HepG2 (cell line): ENCODE data around the gene PPP3R1. TPM values are rescaled to one million over a fixed set of nuclear protein-coding genes. Genes with fewer than 3 reads are reported as not detected.

ENCODE experiments used
- ATAC-seq: fragments of 200-7000 bp; cut with Tn5 transposase; 3 replicates; pipeline ENCODE4 v1.9.1; 2020; ENCODE audit warnings: mild to moderate bottlenecking, moderate library complexity
- Bru-seq: library from RNA; stranded (reverse); fragments of 400-500 nt; gene quantifications from one replicate; lab custom pipeline; 2021; lab: Mats Ljungman, UMichigan
- BruChase-seq, 2 experiments: library from RNA; stranded (reverse); fragments of 400-500 nt; gene quantifications; one replicate each; lab custom pipeline; 2021; lab: Mats Ljungman, UMichigan
- BruUV-seq: library from RNA; stranded (reverse); fragments of 400-500 nt; replicated peaks from 2 replicates; lab custom pipeline; 2021; lab: Mats Ljungman, UMichigan
- CTCF ChIA-PET: fragments of 300-600 bp; formaldehyde crosslinking; extraction: SDS; loops from one replicate; lab custom pipeline; 2021; ENCODE audit warnings: low total read pairs, inconsistent platforms, low intra/inter-chr PET ratio; lab: Yijun Ruan, JAX
- POLR2A ChIA-PET: fragments of 350-600 bp; sonication (Branson Sonifier 250); formaldehyde crosslinking; loops from one replicate; lab custom pipeline; 2020; ENCODE audit warnings: antibody characterized with exemption, inconsistent platforms; lab: Yijun Ruan, JAX
- DNase-seq: peaks from one replicate; pipeline ENCODE4 v3.0.0-alpha.2; 2015; ENCODE audit warnings: low spot score
- FAIRE-seq: peaks from 3 replicates; lab custom pipeline; 2011; peaks lifted over from hg19 to GRCh38; lab: Jason Lieb, UNC
- H2AFZ ChIP-seq: one replicate; pipeline ENCODE4 v1.6.1; 2011; ENCODE audit warnings: low read length, inconsistent platforms
- H3K27ac ChIP-seq: fragments of 300-600 bp; 3 replicates; pipeline ENCODE4 v1.8.0; 2011; ENCODE audit warnings: mixed run types, mild to moderate bottlenecking, mixed read lengths, low read length, inconsistent platforms; ENCODE audit not compliant: insufficient read depth; ENCODE audit errors: extremely low read length
- H3K27me3 ChIP-seq, 2 experiments: fragments of 200-600 bp in 1 of 2; 2 replicates in 1 of 2; 3 replicates in 1 of 2; pipeline versions ENCODE4 v1.6.0 to v1.8.0; 2011; ENCODE audit warnings: low read length in 2 of 2, mild to moderate bottlenecking in 2 of 2, moderate library complexity in 2 of 2, inconsistent platforms in 1 of 2; ENCODE audit not compliant: insufficient read depth in 2 of 2, control insufficient read depth in 1 of 2
- H3K36me3 ChIP-seq, 2 experiments: fragments of 200-600 bp in 1 of 2; replicated peaks in 1 of 2; 2 replicates in 1 of 2; 3 replicates in 1 of 2; pipeline versions ENCODE4 v1.5.1 to v1.8.0; 2011; ENCODE audit warnings: low read length in 2 of 2, inconsistent platforms in 1 of 2; ENCODE audit not compliant: insufficient read depth in 2 of 2, control insufficient read depth in 1 of 2
- H3K4me1 ChIP-seq: 2 replicates; pipeline ENCODE4 v1.5.1; 2012; ENCODE audit warnings: low read length, inconsistent platforms; ENCODE audit not compliant: insufficient read depth
- H3K4me2 ChIP-seq: 2 replicates; pipeline ENCODE4 v1.6.0; 2011; ENCODE audit warnings: low read depth, low read length, inconsistent platforms
- H3K4me3 ChIP-seq, 3 experiments: fragments of 200-600 bp in 1 of 3; sonication (generic), shearing (Covaris generic) in 1 of 3; replicated peaks in 1 of 3; 2 replicates each; pipeline ENCODE4 v1.5.1; 2011 to 2016; ENCODE audit warnings: low read length in 3 of 3, inconsistent platforms in 2 of 3, low read depth in 2 of 3, mild to moderate bottlenecking in 2 of 3, control low read depth in 1 of 3, mixed read lengths in 1 of 3; ENCODE audit not compliant: insufficient read depth in 1 of 3
- H3K79me2 ChIP-seq: one replicate; pipeline ENCODE4 v1.6.1; 2011; ENCODE audit warnings: low read length, inconsistent platforms; ENCODE audit not compliant: insufficient read depth
- H3K9ac ChIP-seq: 2 replicates; pipeline ENCODE4 v1.6.0; 2011; ENCODE audit warnings: mild to moderate bottlenecking, low read depth, low read length, inconsistent platforms; ENCODE audit not compliant: insufficient read depth
- H3K9me3 ChIP-seq: 2 replicates; pipeline ENCODE4 v1.5.1; 2012; ENCODE audit warnings: mild to moderate bottlenecking, low read length
- H4K20me1 ChIP-seq: 2 replicates; pipeline ENCODE4 v1.6.0; 2011; ENCODE audit warnings: inconsistent platforms, mild to moderate bottlenecking, low read length, moderate library complexity; ENCODE audit not compliant: insufficient read depth
- HDAC1 ChIP-seq: sonication (generic); formaldehyde crosslinking; IDR thresholded peaks from 2 replicates; pipeline ENCODE4 v1.5.1; 2020; ENCODE audit warnings: mild to moderate bottlenecking, missing genetic modification reagents
- JUND ChIP-seq: sonication (generic); formaldehyde crosslinking; IDR thresholded peaks from 2 replicates; pipeline ENCODE4 v1.8.0; 2022; ENCODE audit warnings: mild to moderate bottlenecking, missing genetic modification reagents
- MIER2 ChIP-seq: IDR thresholded peaks from 2 replicates; pipeline ENCODE4 v1.6.1; 2016; ENCODE audit warnings: missing biosample characterization, missing genetic modification reagents
- MYC ChIP-seq: sonication (generic); formaldehyde crosslinking; IDR thresholded peaks from 2 replicates; pipeline ENCODE4 v1.9.0; 2021; ENCODE audit warnings: missing genetic modification reagents, borderline replicate concordance
- NKX3-1 ChIP-seq: sonication (generic); formaldehyde crosslinking; IDR thresholded peaks from 2 replicates; pipeline ENCODE4 v1.5.0; 2020; ENCODE audit warnings: missing genetic modification reagents
- ONECUT2 ChIP-seq: sonication (generic); formaldehyde crosslinking; IDR thresholded peaks from 2 replicates; pipeline ENCODE4 v1.4.0; 2020; ENCODE audit warnings: missing genetic modification reagents
- PHF21A ChIP-seq: sonication (generic); formaldehyde crosslinking; IDR thresholded peaks from 2 replicates; pipeline ENCODE4 v1.5.0; 2020; ENCODE audit warnings: mild to moderate bottlenecking, missing genetic modification reagents
- TOE1 ChIP-seq: sonication (generic); formaldehyde crosslinking; IDR thresholded peaks from 2 replicates; pipeline ENCODE4 v1.4.0; 2020; ENCODE audit warnings: mild to moderate bottlenecking, missing genetic modification reagents
- USF2 ChIP-seq, 2 experiments: sonication (generic) in 1 of 2; formaldehyde crosslinking in 1 of 2; IDR thresholded peaks; 2 replicates each; pipeline versions ENCODE4 v1.5.1 to v1.6.1; 2011 to 2020; ENCODE audit warnings: borderline replicate concordance in 1 of 2, low read depth in 1 of 2, low read length in 1 of 2, mild to moderate bottlenecking in 1 of 2, missing genetic modification reagents in 1 of 2, moderate library complexity in 1 of 2
- ZFP41 ChIP-seq: sonication (generic); formaldehyde crosslinking; IDR thresholded peaks from 2 replicates; pipeline ENCODE4 v1.4.0; 2020; ENCODE audit warnings: mild to moderate bottlenecking, missing genetic modification reagents, borderline replicate concordance
- ZNF207 ChIP-seq: fragments of 450-650 bp; IDR thresholded peaks from 2 replicates; pipeline ENCODE4 v1.6.1; 2016; ENCODE audit warnings: antibody characterized with exemption, borderline replicate concordance
- ZNF280B ChIP-seq: sonication (generic); formaldehyde crosslinking; IDR thresholded peaks from 2 replicates; pipeline ENCODE4 v1.5.0; 2020; ENCODE audit warnings: missing genetic modification reagents, mild to moderate bottlenecking, borderline replicate concordance
- ZNF777 ChIP-seq: sonication (generic); formaldehyde crosslinking; IDR thresholded peaks from 2 replicates; pipeline ENCODE4 v1.4.0; 2020; ENCODE audit warnings: missing genetic modification reagents
- WGBS: methylation state at CpG from one replicate; pipeline ENCODE4 v1.1.6; 2017; ENCODE audit warnings: low lambda C conversion rate; 5-methylcytosine and 5-hydroxymethylcytosine counted together
- in situ Hi-C: cut with HindIII; loops from 2 replicates; pipeline ENCODE4 v1.10.0; 2017; ENCODE audit warnings: low pct_unique_long_range_greater_than_20kb; ENCODE audit not compliant: extremely low pct_ligation_motif_present
- intact Hi-C: fragments of 100-400 bp; cut with micrococcal nuclease; formaldehyde crosslinking; loops from one replicate; pipeline ENCODE4 v1.10.0; 2022; ENCODE audit not compliant: unreplicated experiment
- long read RNA-seq, 2 experiments: library from RNA in 1 of 2; library from polyadenylated mRNA in 1 of 2; stranded (forward) in 1 of 2; unstranded in 1 of 2; transcript quantifications; one replicate each; pipeline ENCODE4 v2.0.0, GENCODE V29; 2019 to 2022
- polyA minus RNA-seq, 3 experiments: library from RNA; depleted of rRNA, polyadenylated mRNA; stranded (reverse); fragments of >200 nt; gene quantifications; 2 replicates each; pipeline ENCODE4 v1.2.3, GENCODE V29; 2011; ENCODE audit warnings: low replicate concordance in 1 of 3
- polyA plus RNA-seq, 8 experiments: library from polyadenylated mRNA; depleted of rRNA in 3 of 8; stranded (reverse) in 7 of 8; unstranded in 1 of 8; fragments of >200 nt; fragmentation: Illumina TruSeq in 4 of 8; extraction: Trizol in 4 of 8; gene quantifications; 2 replicates each; pipeline versions ENCODE4 v1.2.1 to v1.2.3, GENCODE V29; 2011 to 2016; ENCODE audit warnings: low read depth in 4 of 8, missing spikeins in 1 of 8, mixed read lengths in 1 of 8; ENCODE audit not compliant: insufficient read depth in 1 of 8
- total RNA-seq, 5 experiments: library from RNA; depleted of rRNA; stranded (reverse); fragments of >200 nt; fragmentation: Illumina TruSeq; extraction: Trizol; gene quantifications; 2 replicates each; pipeline ENCODE4 v1.2.3, GENCODE V29; 2016; ENCODE audit warnings: low read depth in 1 of 5

PPP3R1 gene
- total RNA-seq (2016; rRNA removed; fragmentation: Illumina TruSeq; extraction: Trizol) (25.7 and 42.3 TPM in 2 replicates), polyA plus RNA-seq (2011; rRNA removed) (10.5 and 11.6 TPM in 2 replicates), polyA minus RNA-seq (2011; rRNA and poly(A)+ RNA removed; ENCODE audit: low replicate concordance) (6.3 and 10.2 TPM in 2 replicates), Bru-seq, nascent RNA (percentile 96 among the genes with signal in this experiment), BruChase-seq, experiment 1, labeled RNA remaining after a 6-hour chase (percentile 100 among the genes with signal in this experiment), BruChase-seq, experiment 2, labeled RNA remaining after a 2-hour chase (percentile 100 among the genes with signal in this experiment)
- 8.3 and 8.5 TPM in 2 replicates for total RNA-seq (2016; cell fraction: cytosol; rRNA removed; fragmentation: Illumina TruSeq; extraction: Trizol; ENCODE audit: low read depth)
- total RNA-seq (2016; cell fraction: insoluble cytoplasmic fraction; rRNA removed; fragmentation: Illumina TruSeq; extraction: Trizol), result 27.2 and 43.7 TPM in 2 replicates
- 28.3 and 35.0 TPM in 2 replicates for total RNA-seq (2016; cell fraction: membrane; rRNA removed; fragmentation: Illumina TruSeq; extraction: Trizol)
- 26.7 and 28.8 TPM in 2 replicates for total RNA-seq (2016; cell fraction: nucleus; rRNA removed; fragmentation: Illumina TruSeq; extraction: Trizol)
- 4.7 and 9.2 TPM in 2 replicates for polyA plus RNA-seq (2011; cell fraction: cytosol; rRNA removed)
- 4.5 and 5.9 TPM in 2 replicates for polyA plus RNA-seq (2011; cell fraction: nucleus; rRNA removed)
- 45.6 and 57.9 TPM in 2 replicates for polyA plus RNA-seq (2012)
- polyA plus RNA-seq (2016; cell fraction: cytosol; fragmentation: Illumina TruSeq; extraction: Trizol; ENCODE audit: low read depth), result 4.1 and 4.4 TPM in 2 replicates
- polyA plus RNA-seq (2016; cell fraction: insoluble cytoplasmic fraction; fragmentation: Illumina TruSeq; extraction: Trizol; ENCODE audit: low read depth), result 62.1 and 62.9 TPM in 2 replicates
- polyA plus RNA-seq (2016; cell fraction: membrane; fragmentation: Illumina TruSeq; extraction: Trizol; ENCODE audit: low read depth), result 17.2 and 17.6 TPM in 2 replicates
- 41.0 and 41.7 TPM in 2 replicates for polyA plus RNA-seq (2016; cell fraction: nucleus; fragmentation: Illumina TruSeq; extraction: Trizol; ENCODE audit: insufficient read depth, low read depth)
- polyA minus RNA-seq (2011; cell fraction: cytosol; rRNA and poly(A)+ RNA removed), result 29.7 and 31.3 TPM in 2 replicates
- 20.0 and 21.9 TPM in 2 replicates for polyA minus RNA-seq (2011; cell fraction: nucleus; rRNA and poly(A)+ RNA removed)
- long read RNA-seq, experiment 1, partial matches to known transcripts, result 0 of 1 reads
- long read RNA-seq, experiment 1, other reads (novel, unspliced or antisense), result 0 of 1 reads
- long read RNA-seq, experiment 2, partial matches to known transcripts, result 0 of 10 reads
- long read RNA-seq, experiment 2, other reads (novel, unspliced or antisense), result 7 of 10 reads

- ChIA-PET CTCF (no interaction called here), POLR2A (interaction anchor here (0.6 to 3.8 kb wide), 13 partner anchors 27 to 1819 kb away, joined by 3 to 26 read pairs (median 4); partner anchors contain the start of genes C1D and PNO1)
- TF ChIP-seq NKX3-1 (CRISPR knock-in tag) (0 out of 2 replicates have a peak, but pooled peaks have one; percentile 12), HDAC1 (CRISPR knock-in tag) (peak; percentile 98), ZFP41 (CRISPR knock-in tag) (peak; percentile 87), MYC (CRISPR knock-in tag) (peak; percentile 96), USF2 (IDR thresholded peaks at IDR 0.05; ENCODE audit: low read depth, low read length) (peak; percentile 72; the same call in 1 of the 2 replicates), USF2 (CRISPR knock-in tag; IDR thresholded peaks at IDR 0.05; ENCODE audit: borderline replicate concordance) (peak; percentile 92; the same call in 1 of the 2 replicates), ZNF280B (CRISPR knock-in tag) (peak; percentile 10; the same call in 1 of the 2 replicates), ZNF207 (no peak), ZNF777 (0 out of 2 replicates have a peak, but pooled peaks have one; percentile 14), MIER2 (CRISPR knock-in tag) (peak; percentile 36; the same call in 1 of the 2 replicates), ONECUT2 (CRISPR knock-in tag) (0 out of 2 replicates have a peak, but pooled peaks have one; percentile 43), TOE1 (CRISPR knock-in tag) (no peak), JUND (CRISPR knock-in tag) (peak; percentile 47; the same call in 1 of the 2 replicates), PHF21A (peak; percentile 52; the same call in 1 of the 2 replicates)
Observed at GRCh38 chr2:68252400-68253218, at the start of gene PPP3R1. Gene PPP3R1, minus strand, starts transcription at chr2:68252532. Its CDS starts 405 bp downstream, at chr2:68252127.

More at GRCh38 chr2:68252400-68253218, at the start of gene PPP3R1:
- peak; percentile 91 for DNase-seq
- ATAC-seq, result peak; percentile 91
- TSS peak; percentile 92 for BruUV-seq
- intact Hi-C loops (loop anchor here (1.0 to 5.0 kb wide), 3 partner anchors 65 to 190 kb away; partner anchors contain the start of genes C1D and PNO1), in situ Hi-C loops (no loop called here)
- Histone ChIP-seq H3K36me3 (peaks cover 0 to 11% of the 10 kb centered on the region in 2 experiments; a peak in 2 of 5 replicates), H3K4me2 (peak within 1 kb of the TSS; percentile 95), H4K20me1 (peaks cover 34% of the 10 kb centered on the region), H3K9ac (peak within 1 kb of the TSS; percentile 95), H3K27me3 (no peaks in the 10 kb centered on the region; a peak in 1 of 5 replicates), H3K9me3 (no peaks in the 10 kb centered on the region), H3K4me3 (peak within 1 kb of the TSS; percentile 83 to 97 (median 97)), H2AFZ (peak within 1 kb of the TSS; percentile 58), H3K4me1 (peaks cover 41% of the 10 kb centered on the region), H3K27ac (peak within 1 kb of the TSS; percentile 94), H3K79me2 (peaks cover 53% of the 10 kb centered on the region)
- 1% methylated on average over 50 of the region's 79 CpGs for WGBS
- FAIRE-seq, result no peak
